GM21515 (cell line): ENCODE results near the gene SAPCD2.
A peak's percentile ranks its signal among the peaks of the same experiment; 100 is the strongest.

ENCODE experiments used
- ATAC-seq: cut with Tn5 transposase; IDR thresholded peaks from one replicate; pipeline ENCODE4 v1.9.1; 2021; ENCODE audit not compliant: unreplicated experiment

The SAPCD2 gene

GRCh38 chr9:137082222-137082924, 12.0 kb upstream of the SAPCD2 start:
- ATAC-seq: no peak

DNA sequence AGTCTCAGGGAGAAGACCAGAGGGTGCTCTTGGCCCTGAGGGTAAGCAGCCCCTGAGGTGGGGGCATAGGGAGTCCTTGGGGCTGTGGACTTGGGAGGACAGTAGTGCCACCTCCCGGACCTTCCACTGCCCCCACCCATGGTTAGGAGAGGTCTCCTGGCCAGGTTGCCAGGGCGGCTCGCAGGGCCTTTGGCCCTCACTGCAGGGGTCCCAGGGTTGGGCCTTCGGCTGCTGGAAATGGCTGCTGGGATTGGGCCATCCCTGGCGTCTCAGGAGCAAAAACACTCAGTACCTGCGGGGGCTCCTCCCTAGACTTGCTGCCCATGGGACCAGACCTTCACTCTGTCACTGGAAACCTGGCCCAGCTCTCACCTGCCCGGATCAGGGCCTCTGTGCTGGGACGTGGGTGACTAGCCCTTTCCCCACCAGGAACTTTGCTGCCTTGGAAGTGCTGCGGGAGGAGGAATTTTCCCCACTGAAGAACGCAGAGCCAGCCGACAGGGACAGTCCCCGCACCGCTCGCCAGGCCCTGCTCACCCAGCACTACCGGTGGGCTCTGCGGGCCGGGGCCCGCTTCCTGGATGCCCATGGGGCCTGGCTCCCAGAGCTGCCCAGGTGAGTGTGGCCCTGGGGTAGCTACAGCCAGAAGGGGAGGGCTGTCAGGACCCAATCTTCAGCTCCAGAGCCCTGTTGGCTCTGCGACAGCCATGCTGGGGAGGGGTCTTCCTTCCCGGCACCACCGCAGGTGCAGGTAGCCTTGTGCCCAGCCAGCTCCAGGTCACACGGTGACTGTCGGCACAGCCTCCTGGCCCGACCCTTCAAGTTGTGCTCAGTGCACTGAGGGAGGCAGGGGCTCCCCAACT, 10.1 kb upstream of the SAPCD2 start:
- ATAC-seq: no peak

DNA sequence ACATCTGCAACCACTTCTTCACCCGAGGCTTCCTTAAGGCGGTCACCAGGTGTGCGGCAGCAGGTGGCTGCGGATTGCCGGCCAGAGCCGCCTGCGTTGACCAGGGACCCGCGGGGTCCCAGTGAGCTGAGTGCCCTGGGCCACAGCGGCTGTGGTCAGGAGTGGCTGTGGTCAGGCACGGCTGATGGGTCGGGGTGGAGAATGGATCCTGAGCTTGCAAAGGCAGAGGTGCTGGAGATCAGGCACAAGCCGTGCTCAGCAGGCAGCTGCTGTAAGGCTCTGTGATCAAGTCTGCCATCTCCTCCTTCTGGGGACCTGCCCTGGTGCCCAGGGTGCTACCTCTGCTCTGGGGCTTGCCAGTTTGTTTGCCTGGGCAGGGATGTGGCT, 9.0 kb upstream of the SAPCD2 start:
- no peak for ATAC-seq

DNA sequence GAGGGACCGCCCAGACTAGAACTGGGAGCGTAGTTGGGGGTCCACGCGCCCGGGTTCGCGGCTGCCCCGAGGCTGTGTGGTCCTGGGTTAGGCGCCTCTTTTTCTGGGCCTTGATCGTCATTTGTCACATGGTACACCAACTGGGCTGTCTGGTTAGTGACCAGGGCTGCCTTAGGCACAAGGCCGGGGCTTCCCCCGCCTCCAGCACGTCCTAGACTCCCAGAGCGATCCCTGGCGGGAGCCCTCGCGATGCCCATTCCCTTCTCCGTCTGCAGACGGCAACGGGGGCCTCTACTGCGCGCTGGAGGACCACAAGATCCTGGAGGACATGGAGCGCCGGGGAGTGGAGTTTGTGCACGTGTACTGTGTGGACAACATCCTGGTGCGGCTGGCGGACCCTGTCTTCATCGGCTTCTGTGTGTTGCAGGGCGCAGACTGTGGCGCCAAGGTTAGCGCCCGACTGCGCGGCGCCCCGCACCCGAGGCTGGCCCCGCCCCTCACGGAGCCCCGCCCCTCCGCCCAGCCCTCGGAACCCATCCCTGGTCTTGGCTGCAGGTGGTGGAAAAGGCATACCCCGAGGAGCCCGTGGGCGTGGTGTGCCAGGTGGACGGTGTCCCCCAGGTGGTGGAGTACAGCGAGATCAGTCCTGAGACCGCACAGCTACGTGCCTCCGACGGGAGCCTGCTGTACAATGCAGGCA, 8.5 kb upstream of the SAPCD2 start:
- ATAC-seq: no peak

GRCh38 chr9:137077758-137078693, 7.7 kb upstream of the SAPCD2 start:
- no peak for ATAC-seq

DNA sequence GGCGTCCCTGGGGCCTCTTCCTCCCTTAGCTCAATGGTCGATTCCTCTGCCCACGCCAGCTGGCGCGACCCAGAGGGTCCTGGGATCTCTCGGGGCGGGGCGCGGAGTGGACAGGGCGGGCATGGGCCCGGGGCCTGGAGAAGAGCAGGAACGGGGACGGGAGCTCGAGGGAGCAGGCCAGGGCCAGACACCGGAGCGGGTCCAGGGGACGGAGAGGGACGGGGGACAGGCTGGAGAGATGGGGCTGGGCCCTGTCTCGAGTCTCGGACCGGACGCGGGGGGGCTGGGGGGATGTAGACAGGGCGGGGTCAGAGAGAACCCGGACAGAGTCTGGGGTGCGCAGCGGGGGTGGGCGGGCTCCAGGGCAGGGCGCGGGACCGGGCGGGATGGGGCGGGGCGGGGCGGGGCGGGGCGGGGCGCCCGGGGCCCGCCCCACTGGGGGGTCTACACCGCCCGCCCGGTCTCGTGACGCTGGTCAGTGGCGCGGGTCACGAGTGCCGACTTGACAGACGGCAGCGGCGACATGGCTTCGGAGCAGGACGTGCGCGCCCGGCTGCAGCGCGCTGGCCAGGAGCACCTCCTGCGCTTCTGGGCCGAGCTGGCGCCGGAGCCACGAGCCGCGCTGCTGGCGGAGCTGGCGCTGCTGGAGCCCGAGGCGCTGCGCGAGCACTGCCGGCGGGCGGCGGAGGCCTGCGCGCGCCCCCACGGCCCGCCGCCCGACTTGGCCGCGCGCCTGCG, 6.8 kb upstream of the SAPCD2 start, which contains the start of gene UAP1L1:
UAP1L1 (plus strand) TSS at position 508 of the 738 bp plus-strand sequence; CDS start at position 524, 16 bp downstream.
- ATAC-seq: no peak

DNA sequence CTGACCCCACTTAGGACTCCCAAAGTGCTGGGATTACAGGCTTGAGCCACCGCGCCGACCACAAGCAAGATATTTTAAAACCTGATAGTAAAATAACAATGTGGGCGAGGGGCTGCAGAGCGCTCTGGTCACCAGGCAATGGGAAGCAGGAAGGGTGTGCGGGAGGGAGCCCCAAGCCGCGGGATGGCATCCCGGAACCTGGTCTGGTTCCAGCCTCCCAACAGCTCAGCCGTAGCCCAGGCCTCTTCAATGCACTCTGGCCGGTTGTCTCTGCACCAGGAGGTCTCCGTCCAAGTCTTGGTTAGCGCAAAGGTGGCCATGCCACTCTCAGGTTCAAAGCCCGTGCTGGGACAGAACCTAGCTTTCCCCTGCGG, 6.3 kb upstream of the SAPCD2 start:
- no peak for ATAC-seq

- no peak for ATAC-seq
Observed at GRCh38 chr9:137075275-137075775, 5.0 kb upstream of the SAPCD2 start.

- ATAC-seq: no peak
Observed at GRCh38 chr9:137074657-137075274, 4.4 kb upstream of the SAPCD2 start.

DNA sequence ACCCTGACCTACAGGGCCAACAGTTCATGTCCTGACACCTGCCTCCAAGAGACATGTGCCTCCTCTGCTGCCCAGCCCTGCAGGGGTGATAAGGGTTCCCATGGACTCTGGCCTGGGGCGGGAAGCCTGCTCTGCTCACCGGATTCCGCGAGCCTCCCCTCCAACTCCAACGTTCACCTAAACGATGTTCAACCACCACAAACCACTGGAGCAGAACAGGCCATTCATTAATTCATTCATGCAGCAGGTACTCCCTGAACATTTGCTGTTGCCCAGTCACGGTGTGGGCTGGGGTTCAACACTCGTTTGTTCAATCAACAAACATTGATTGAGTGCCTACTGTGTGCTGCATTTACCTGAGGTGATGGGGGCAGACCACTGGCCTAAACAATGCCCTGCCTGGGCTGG, 3.6 kb upstream of the SAPCD2 start:
- no peak for ATAC-seq

DNA sequence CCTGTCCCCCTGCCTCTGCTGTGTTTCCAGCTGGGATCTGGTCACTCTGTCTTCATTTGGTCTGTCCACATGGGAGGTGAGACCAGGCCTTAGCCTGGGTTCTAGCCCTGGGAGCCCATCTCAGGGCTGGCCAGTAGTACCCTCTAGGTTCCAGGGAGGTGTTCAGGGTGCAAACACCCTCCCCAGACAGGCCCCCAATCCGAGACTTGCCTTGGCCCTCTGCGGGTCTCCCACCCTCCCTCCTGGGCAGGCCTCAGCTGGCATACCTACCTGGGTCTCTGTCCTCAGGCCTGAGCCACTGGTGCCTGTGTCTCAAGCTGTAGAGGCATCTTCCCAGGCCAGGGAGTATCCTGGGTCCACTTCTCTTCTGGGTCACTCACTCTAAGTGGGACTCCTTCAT, 925 bp upstream of the SAPCD2 start:
- no peak for ATAC-seq

DNA sequence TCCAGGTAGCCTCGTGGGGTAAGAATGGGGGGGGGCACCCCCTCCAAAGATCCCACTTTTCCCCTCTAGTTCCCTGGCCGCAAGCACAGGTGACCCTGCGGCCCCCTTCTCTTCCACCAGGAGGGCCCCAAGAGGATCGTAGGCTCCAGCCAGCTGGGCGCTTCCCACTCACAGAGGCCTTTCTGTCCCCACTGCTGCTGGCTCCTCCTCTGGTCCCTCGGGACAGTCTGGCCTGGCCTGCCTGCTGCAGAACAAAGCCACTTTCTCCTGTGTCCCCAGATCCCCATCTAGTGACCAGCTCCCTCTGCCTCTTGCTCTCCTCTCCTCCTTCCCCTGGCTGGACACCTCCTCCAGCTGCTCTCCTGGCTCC, 534 bp upstream of the SAPCD2 start:
- ATAC-seq: no peak

DNA sequence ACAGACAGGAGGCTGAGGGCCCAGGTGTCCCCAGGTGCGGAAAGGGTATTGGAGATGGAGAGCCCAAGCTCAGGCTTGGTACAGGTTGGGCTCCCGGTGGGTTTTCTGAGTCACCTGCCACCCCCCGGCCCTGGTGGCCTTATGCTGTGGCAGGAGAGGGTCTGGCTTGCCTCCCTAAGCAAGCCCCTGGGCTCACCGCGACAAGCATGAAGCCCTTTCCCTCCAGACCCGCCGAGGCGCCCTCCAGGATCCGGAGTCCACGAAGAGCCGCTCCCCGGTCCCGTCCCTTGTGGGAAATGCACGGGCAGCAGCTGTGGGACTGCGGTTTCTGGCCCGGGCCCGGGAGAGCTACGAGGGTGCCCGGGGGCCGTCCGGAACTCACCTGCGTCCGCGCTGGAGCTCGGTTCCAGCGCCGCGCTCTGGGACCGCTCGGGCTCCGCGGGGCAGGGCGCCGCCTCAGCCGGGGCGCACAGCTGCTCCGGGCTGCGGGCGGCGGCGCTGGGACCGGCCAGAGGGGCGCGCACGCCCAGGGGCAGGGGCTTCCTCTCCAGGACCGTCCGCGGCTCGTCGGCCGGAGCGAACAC, 757 bp downstream of the SAPCD2 start:
- peak; percentile 4 for ATAC-seq

DNA sequence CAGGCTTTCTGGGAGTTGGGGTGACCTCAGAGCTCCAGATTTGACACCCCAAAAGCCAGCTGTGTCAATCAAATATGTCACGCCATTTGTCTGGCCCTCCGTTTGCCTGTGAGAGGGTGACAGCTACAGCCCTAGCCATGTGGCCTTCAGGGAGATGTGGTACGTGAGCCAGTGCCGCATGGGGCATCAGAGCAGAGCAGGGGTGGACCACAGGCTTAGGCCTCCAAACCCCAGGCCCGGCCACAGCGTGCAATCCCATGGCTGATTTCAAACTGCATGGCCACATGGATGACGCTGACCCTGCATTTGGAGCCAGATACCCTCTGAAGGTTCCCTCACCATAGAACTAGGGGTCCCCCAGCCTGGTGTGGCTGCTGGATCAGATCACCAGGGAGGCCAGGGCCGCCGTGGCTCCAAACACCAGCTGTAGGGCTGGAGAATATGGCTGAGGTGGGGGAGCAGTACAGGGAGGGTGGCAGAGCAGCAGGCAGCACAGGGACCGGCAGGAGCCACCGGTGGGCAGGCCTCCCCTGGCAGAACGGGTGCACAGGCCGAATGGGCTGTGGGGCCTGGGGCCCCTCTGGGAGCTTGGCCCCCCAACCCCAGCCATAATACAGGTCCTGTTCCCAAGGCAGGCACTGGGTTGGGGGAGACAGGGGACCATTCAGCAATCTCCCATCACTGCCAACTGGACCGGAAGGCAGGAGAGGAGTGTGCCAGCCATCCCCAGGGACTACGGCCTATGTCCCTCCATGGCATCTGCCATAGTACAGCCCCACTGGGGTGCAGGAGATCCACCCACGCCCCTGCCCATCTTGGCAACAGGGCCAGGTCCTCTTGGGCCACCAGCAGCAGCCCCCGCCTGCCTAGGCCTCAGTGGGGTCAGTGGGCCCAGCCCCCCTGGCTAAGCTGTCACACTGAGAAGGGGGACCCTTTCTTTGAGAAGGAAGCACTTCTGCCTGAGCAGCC, 1.5 kb downstream of the SAPCD2 start:
- no peak for ATAC-seq

DNA sequence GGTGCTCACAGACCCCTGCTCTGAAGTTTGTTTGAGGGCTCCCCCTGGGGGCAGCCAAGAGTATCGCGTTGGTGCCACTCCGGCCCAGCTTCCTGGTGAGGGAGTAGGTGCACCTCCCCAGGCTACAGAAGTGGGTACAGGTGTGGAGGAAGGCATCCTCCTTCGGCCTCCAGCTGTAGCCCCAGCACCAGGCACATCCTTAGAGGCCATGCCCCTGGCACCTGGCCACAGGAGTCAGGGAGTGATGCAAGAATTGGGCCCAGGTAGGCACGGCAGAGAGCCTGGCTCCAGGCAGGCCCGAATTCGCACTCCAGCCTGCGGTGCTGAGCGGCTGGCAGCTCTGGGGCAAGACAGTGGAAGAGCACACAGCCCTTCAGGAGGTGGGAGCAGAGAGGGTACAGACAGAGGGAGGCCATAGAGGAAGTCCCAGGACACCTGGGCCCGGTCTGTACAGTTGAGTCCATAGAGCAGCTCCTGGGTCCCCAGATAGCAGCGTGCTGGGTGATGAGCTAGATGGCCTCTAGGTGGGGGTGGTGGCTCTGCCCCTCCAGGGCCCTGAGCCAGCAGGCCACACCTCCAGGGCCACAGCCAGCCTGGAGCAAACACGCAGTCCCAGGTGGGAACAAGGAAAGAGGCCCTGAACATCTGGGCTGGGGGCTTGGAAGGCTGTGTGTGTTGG, 2.4 kb downstream of the SAPCD2 start:
- ATAC-seq: peak; percentile 43

DNA sequence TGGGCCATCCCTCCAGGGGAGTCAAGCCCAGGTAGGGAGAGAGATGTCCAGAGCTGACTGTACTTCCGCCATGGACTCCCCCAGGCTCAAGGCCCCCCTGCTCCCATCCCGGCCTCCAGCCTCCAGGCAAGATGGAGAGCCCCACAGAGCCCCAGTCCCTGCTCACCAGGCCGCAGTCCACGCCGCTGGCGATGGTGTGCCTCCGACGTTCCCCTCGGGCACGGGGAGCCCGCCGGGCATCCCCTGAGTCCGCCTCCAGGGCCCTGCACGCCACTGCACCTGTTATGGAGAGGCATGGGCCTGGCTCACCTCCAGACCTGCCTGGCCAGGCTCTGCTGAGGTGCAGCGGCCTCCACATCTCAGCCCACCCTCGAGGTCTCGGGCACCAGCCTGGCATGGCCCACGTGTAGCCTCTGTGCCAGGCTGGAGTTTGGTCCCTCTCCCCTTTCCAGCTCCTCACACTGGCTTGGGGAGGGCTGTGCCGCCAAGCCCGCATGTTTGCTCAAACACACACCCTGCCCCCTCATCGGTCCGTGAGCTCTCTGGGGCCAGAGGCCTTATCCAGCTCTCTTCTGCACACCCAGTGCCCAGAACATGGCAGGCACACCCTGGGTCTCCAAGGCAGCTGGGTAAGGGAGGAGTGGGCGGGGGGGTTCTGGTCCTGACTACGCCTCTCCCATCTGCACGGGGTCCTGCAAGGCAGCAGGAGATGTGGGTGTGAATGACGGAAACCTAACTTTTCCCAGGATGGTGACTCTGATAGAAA, 4.1 kb downstream of the SAPCD2 start:
- no peak for ATAC-seq
